Amniotic stem cell (primary cell): Measurements from ENCODE around the gene PUDP.
"Not testable (repeated sequence)": the region's sequence is repeated elsewhere in the genome, so short reads cannot be mapped to it uniquely, and the experiment has no call there.

Experiments
- DNase-seq: peaks from one replicate; lab custom pipeline; 2025; lab: John Stamatoyannopoulos, UW

Gene PUDP

DNA sequence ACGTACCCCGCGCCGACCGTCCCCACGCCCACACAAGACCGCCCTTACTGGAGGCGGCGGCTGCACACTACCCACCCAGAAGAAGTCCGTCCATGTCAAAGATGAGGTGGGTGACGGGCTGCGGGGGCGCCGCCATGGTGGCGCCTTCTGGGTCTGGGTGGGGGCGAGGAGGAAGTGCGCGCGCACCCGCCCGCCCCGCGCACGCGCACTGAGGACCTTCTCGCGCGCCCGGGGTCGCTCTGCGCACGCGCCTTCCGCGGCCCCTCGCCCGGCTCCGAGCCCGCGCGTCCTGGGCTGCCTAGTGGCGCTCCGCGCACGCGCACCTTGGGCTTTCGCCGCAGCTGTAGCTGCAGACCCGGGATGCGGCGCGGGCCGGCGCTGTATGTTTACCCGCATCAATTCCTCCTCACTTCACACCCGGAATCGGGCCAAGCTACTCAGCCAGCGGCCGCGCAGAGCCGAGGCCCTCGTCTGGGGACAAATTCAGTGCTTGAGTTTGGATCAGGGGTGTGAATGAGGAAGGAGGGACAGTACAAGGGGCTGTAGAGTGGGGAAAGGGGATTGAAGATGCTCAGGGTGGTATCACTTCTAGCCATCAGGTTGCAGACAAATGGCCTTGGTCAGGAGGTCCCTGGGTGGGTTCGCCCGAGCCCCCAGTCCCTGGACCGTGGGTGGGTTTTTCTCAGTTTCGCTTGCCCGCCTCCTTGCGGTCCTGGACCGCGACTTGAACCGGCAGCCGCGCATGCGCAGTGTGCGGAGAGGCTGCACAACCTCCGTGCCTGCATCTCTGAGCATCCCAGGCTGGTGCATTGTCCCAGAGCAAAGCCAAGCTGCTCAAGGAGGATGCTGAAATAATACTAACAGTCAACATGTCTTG lies at the start of gene PUDP:
Gene PUDP, minus strand, starts transcription at position 176 of the 877 bp plus-strand sequence. Its CDS starts 40 bp downstream, at position 136.
- DNase-seq, result peak; percentile 81

DNA sequence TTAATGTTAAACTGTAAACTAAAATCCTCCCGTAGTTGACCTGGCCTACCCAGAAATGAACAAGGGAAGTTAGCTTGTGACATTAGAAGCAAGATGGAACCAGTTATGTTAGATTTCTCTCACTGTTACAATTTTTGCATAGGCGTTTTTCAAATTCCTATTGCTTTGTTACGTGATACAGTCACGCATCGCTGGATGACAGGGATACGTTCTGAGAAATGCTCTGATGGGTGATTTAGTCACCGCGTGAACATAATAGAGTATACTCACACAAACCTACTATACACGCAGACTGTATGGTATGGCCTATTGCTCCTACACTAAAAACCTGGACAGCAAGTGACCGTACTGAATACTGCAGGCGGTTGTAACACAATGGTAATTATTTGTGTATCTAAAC lies 46.7 kb upstream of the PUDP start:
- no peak for DNase-seq

DNA sequence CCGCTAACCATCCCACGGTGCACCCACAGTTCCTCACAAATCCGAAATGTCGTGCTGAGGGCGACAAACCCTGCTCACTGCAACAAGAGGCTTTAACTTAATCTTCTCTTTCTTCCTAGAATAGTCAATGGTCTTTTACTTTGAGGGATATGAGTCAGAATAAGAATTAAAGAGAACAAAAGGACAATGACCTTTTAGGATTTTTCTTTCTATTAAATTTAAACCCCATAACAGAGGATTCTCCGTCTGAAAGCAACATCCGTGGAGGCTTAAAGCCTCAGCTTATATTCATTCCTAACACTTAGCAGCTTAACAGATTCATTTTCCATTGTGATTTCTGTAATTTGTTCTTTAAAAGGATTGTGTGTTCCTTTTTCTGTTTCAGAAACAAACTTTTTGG lies 44.9 kb upstream of the PUDP start:
- DNase-seq, result no peak

DNA sequence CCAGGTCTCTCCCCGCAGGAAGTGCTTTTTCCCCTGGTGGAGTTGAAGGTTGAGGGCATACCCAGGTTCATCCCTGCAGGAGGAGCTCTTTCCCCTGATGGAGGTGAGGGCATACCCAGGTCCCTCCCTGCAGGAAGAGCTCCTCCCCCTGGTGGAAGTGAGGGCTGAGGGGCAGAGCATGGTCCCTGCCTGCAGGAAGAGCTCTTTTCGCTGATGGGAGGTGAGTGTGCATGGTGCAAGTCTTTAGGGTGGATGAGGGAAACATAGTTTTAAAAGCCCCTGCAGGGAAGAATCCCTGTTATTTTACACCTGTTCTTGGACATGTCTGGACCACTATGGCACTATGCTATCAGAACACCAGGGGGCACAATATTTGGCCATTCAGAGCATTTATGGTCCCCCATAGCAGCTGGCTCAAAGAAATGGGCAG lies 43.7 kb upstream of the PUDP start:
- no peak for DNase-seq

DNA sequence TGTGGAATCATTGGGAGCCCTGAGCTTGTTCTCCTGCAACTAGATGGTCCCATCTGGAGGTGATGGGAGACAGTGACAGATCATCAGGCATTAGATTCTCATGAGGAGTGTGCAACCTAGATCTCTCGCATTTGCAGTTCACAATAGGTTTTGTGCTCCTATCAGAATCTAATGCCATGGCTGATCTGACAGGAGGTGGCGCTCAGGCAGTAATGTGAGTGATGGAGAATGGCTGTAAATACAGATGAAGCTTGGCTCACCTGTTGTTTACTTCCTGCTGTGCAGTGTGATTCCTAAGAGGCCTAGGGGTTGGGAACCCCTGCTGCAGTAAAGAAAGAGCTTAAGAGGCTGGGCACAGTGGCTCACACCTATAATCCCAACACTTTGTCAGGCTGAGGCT lies 42.2 kb upstream of the PUDP start:
- no peak for DNase-seq

DNA sequence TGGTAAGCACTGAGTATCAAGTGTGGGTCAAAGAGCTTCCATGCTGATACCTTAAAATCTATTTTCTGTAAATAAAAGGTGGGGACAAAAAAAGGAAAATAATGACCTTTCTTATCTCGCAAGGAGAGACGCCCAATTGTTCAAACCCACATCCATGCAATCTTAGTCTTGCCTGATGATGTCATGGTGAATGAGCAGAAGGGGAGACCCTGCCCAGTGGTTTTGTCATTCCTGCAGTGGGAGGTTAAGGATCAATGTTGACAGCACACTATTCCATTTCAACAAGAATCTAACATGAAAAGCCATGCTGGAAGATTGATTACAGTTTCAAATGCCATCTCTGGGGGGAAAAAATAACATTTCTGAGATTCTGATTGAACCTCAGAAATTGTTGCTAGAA lies 40.7 kb upstream of the PUDP start:
- DNase-seq, result no peak

DNA sequence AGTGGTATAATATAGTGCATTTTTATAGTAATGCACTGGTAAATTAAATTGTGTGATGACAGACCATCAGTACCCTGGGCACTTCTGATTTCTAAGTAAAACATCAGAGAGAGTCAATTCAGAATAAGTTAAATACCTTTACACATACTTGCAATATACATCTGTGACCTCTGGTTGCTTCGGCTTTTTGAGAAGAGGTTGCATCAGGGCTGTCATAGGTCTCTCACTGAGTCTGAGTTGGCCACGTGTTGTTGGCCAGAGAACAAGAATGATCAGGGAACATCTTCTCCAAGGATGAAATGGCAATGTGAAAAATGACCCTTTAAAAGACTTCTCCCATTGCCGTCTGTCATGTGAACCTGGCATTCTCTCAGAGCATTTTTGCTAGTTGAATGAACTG lies 36.9 kb upstream of the PUDP start:
- DNase-seq, result no peak

DNA sequence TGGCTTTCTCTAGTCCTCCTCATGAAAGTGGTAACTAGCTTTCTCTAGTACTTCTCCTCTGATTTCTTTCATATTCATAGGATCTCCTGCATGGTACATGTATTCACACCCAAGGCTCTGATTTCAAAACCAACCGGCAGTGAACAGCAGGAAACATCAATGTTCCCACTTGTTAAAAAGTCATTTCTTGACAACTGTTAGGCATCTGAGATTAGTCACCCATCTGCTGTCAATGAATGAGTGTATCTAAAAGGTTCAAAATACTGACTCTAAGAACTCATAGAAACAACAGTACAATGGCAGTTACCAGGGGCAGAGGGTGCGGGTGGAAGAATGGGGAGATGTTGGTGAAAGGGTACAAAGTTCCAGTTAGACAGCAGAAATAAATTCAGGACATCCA lies 31.5 kb upstream of the PUDP start:
- no peak for DNase-seq

DNA sequence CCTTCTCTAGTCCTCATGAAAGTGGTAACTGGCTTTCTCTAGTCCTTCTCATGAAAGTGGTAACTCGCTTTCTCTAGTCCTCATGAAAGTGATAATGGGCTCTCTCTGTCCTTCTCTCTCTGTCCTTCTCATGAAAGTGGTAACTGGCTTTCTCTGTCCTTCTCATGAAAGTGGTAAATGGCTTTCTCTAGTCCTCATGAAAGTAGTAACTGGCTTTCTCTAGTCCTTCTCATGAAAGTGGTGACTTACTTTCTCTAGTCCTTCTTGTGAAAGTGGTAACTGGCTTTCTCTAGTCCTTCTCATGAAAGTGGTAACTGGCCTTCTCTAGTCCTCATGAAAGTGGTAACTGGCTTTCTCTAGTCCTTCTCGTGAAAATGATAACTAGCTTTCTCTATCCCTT lies 30.9 kb upstream of the PUDP start:
- DNase-seq, result not testable (repeated sequence)

DNA sequence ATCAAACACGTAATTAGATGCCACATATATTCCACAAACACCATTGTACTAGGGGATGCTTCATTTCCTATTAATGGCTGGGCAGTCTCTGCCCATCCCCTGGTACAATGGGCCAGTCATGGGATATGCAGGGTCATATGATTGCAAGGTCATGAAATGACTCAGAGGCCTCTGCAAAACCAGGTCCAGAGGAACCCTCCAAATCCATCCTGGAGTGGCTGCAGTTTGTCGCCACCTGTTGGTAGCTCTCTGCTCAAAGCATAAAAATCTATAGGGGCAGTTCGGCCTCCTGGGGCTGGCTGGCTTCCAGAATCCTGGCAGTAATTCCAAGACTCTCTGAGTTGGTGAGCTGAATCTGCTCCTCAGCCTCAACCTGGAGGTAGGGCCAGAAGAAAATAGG lies 22.9 kb upstream of the PUDP start:
- DNase-seq, result no peak

DNA sequence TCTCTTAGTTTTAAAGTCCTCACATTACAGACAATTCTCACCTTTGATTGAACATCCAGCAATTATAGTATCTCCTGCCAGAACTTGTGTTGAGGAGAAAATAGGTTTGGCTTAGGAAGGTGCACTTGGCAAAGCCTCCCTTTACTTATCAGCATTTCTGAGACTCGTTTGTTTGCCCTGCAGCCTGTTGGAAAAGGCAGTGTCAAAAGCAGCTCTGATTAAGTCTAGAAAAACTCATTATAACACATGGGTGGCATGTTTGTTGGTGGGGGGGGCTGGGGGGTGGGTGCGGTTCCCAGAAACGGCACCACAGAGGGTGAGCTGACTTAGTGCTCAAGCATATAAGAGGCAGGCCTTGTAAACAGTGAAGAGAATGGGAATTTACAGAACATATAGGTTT lies 21.7 kb upstream of the PUDP start:
- DNase-seq, result no peak

DNA sequence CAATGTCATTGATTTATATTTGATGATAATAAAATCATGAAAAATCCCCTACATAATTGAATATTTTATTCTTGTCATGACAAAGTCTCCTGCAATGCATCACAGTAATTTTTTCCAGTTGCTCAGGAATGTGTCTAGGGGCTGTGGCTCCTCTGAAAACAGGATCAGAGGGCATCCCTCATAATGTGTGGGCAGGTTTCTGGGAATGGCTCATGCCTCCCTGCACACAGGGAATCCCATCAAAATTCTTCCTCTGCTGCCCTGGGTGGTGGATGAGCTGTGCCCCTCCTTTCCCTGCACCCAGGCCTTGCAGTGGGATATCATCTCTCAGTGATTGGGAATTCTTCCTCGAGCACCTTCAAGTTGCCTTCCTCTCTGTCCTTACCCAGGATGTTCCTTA lies 20.4 kb upstream of the PUDP start:
- DNase-seq, result no peak

DNA sequence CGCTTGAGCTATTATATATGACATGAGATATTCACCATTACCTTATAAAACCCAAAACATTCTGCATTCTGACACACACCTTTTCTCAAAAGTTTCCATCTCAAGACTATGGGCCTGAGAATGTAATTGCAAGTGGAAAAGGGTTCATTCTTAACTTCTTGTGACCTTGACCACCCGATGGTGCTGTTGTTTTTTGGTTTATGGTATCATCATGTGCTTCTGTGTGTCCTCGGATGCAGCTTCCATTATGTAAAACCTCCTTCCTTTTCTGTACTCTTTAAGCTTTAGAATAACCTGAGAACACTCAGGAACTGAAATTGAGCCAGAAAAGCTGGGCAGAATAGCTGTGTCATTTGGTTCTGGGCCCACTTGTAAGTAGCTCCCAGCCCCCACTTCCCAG lies 16.2 kb upstream of the PUDP start:
- no peak for DNase-seq

DNA sequence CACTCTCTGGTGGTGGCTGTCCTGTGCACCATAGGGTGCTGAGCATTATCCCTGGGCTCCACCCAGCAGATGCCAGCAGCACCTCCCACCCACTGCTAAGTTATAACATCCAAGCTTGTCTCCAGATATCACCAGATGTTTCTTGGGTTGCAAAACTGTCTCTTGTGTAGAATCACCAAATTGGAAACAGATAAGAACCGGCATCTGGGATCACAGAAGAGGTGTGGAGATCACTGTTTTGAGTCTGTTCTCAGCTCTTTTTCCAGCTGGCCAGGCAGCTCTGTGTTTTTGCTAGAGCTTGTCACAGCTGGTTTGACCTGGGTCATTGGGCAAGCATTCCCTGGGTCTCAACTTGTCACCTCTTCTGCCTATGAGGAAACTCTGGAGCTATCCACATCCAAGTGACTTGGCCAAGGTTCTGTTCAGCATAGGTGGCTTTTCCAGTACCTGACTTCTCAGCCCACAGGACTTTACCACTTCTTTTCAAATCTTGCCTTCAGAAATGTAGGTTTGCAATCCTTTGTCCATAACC lies 15.3 kb upstream of the PUDP start:
- DNase-seq, result no peak

DNA sequence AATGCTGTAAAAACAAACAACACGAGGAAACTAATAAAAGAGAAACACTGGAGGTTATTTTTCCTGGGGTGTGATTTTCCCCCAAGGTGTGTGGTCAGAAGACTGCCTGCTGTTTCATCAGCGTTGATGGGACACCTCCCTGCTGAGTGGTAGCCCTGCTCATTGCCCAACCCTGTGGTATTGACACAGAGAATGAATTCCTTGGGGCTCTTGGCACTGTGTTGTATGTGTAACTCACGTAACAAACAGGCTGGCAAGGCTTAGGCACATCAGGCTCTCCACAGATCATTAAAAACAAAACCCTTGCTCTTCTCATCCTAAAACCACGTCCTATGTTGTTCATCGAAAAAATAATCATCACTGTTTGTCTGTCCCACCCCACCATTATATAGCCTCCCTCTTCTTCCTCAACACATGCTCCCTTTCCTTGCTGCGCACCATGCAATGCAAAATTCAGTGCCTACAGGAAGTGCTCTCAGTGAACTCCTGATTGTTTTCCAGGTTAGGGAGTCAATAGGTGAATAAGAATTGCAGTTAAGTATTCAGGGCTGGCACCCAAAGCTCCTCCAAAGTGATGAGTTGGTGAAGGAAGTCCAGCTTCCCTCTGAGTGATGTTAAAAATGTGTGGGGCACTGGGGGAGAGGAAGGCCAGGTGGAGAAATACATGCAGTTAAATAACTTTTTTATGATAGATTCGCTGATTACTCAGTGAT lies 11.4 kb upstream of the PUDP start:
- DNase-seq, result no peak

DNA sequence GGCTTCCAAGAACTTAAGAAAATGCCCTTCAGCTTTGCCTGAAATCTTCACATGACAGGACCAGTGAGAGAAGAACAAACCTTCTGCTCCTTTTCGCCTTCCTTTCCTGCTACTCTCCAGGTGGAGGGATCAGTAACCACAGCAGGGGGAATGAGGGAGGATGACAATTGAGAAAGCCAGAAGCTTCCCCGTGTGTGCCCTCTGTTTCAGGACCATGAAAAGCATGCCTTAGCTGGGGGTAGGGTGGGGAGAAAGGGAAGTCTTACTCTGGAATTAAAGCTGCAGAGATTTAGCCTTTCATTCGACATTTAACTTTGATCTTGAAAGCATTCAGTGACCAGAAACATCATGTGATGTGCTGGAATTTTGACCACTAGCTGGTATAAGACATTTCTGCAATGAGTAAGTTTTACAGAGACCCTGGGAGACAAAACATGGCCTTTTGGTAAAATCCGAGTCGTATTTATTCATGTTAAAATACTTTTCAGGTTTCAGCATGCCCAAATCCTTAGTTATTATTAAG lies 10.6 kb upstream of the PUDP start:
- no peak for DNase-seq

DNA sequence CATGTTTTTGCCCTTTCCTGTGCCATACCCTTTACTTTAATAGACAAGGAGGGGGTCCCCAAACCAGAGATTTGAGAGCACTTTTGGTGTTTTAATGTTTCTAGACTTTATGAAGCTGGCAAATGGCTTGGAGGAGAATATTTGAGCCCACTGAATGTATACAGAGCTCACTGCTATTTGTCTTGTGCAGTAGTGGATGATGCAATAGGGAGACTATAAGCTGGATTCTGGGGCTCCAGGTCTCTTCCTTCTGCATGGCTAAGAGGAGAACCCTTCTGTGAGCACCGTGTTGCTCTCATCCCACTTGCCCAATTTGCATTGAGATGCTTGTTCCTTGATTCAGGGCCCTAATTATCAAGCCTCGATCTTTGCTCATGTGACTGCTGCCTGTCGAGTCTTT lies 8.9 kb upstream of the PUDP start:
- no peak for DNase-seq

DNA sequence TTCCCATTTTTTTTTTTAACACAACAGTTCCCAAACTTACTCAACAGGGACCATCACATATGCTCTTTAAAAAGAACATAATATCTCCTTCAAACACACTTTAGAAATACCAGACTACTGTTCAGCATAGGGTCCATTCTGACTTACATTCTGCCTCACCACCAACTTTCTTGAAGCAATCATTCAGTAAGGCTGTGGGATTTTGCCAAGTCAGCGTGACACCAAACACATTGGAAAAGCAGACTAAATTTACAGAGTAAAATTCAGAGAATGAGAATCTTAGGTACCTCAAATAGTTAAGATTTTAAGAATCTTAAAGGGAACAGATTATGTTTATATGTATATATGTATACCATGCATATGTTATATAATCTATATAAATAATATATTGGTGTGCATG lies 7.2 kb upstream of the PUDP start:
- no peak for DNase-seq

DNA sequence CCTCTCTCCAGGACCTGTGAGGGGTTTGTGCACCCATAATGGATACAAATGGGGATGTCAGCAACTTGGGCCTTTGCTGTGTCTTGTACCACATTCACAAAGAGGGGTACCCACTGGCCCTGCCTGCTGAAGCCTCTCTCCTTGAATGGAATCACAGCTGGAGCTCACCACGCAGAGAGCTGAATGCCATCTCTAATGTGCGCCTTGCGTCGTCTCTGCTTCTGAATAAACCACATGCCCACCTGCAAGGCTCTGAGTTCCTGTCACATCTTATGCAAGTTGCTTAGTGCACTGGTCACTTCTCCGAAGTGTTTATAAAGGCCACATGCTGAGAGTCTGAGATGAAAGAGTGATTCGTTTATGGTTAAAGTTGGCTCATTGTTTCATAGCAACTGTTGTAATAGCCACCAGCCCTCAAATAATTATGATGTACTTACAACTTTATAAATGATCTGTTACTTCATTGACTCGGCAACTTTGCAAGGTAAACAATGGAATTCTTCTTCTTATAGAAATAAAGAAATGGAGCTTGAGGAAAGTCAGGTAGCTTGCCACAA lies 6.2 kb upstream of the PUDP start:
- DNase-seq, result no peak

DNA sequence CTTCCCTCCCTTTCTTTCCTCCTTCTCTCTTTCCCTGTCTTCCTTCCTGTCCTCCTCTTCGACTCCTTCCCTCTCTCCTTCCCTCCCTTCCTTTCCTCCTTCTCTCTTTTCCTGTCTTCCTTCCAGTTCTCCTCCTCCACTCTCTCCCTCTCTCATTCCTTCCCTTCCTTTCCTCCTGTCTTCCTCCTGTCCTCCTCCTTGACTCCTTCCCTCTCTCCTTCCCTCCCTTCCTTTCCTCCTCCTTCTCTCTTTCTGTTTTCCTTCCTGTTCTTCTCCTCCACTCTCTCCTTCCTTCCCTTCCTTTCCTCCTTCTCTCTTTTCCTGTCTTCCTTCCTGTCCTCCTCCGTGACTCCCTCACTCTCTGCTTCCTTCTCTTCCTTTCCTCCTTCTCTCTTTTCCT lies 5.3 kb upstream of the PUDP start:
- no peak for DNase-seq

DNA sequence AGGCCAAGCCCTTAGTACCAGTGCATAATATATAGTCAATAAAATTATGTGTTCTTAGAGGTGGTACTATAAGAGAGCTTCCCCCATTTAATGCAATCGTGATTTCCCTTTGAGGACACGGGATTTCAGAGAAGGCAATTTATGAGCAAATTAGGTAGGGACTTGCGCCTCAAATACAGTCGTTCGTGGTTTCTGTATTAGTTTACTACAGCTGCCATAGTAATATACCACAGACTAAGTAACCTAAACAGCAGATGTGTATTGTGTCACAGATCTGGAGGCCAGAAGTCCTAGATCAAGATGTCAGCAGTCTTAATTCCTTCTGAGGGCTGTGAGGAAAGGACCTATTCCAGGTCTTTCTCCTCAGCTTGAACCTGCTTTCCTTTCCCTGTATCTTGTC lies 1.5 kb upstream of the PUDP start:
- no peak for DNase-seq

DNA sequence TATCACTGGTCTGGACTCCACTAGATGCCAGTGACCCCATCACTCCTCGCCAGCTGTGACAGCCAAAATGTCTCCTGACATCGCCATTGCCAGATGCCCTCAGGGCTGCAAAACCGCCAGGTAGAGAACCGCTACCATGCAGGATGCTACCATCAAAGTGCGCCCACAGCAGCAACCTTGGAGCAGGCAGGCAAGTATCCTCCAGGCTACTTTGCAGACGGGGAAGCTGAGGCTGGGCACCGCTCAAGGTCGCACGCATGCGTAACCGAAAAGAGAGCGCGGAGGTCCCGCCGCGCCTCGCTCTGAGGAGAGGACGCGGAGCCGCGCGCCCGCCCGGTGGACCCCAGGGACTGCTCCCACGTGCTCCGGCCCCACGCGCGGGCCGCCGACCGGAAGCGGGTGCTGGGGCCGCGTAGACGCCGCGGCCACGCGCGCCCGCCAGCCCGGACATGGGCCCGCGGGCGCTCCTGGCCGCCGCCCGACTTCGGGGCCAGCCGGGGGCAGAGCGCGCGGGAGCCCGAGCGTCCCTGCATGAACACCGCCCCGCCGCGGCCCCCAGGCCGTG lies 458 bp downstream of the PUDP start, which contains the start of gene STS:
Gene STS, plus strand, starts transcription at position 300 of the 565 bp plus-strand sequence. CDS start 105,488 bp downstream, outside the sequence.
- DNase-seq, result no peak
